GM21723 (cell line): ENCODE measurements around the gene ITIH4.

ENCODE experiments used
- ATAC-seq: cut with Tn5 transposase; IDR thresholded peaks from one replicate; pipeline ENCODE4 v1.9.1; 2021; ENCODE audit warnings: mild to moderate bottlenecking, moderate library complexity; ENCODE audit not compliant: unreplicated experiment

ITIH4 gene

GRCh38 chr3:52834871-52835501 is 4.5 kb upstream of the ITIH4 start, which contains the start of gene MUSTN1:
TSS of gene MUSTN1 (minus strand) at chr3:52835019. CDS start at chr3:52834948, 71 bp downstream.
- ATAC-seq = no peak

- no peak for ATAC-seq
Observed at GRCh38 chr3:52833202-52833601, 2.7 kb upstream of the ITIH4 start.

GRCh38 chr3:52831500-52832301 is 1.2 kb upstream of the ITIH4 start:
- ATAC-seq = no peak

- no peak for ATAC-seq
Observed at GRCh38 chr3:52829906-52830463, 487 bp downstream of the ITIH4 start.

GRCh38 chr3:52829482-52829881 is 990 bp downstream of the ITIH4 start:
- ATAC-seq = no peak

GRCh38 chr3:52827866-52828376 is 2.6 kb downstream of the ITIH4 start:
- ATAC-seq = no peak

- no peak for ATAC-seq
Observed at GRCh38 chr3:52827441-52827840, 3.0 kb downstream of the ITIH4 start.

GRCh38 chr3:52824037-52824436 is 6.4 kb downstream of the ITIH4 start:
- no peak for ATAC-seq

- no peak for ATAC-seq
Observed at GRCh38 chr3:52822363-52822762, 8.1 kb downstream of the ITIH4 start.

- no peak for ATAC-seq
Observed at GRCh38 chr3:52820736-52821135, 9.7 kb downstream of the ITIH4 start.

- ATAC-seq = no peak
Observed at GRCh38 chr3:52819936-52820335, 10.5 kb downstream of the ITIH4 start.

- no peak for ATAC-seq
Observed at GRCh38 chr3:52817860-52818259, 12.6 kb downstream of the ITIH4 start.

- no peak for ATAC-seq
Observed at GRCh38 chr3:52817221-52817620, 13.3 kb downstream of the ITIH4 start.

- ATAC-seq = no peak
Observed at GRCh38 chr3:52816654-52817053, 13.8 kb downstream of the ITIH4 start.

GRCh38 chr3:52816199-52816598 is 14.3 kb downstream of the ITIH4 start:
- ATAC-seq = no peak

- ATAC-seq = no peak
Observed at GRCh38 chr3:52813810-52814209, 16.7 kb downstream of the ITIH4 start.

GRCh38 chr3:52811452-52812011 is 18.9 kb downstream of the ITIH4 start:
- no peak for ATAC-seq

GRCh38 chr3:52810923-52811322 is 19.5 kb downstream of the ITIH4 start:
- ATAC-seq = no peak

GRCh38 chr3:52809662-52810377 is 20.7 kb downstream of the ITIH4 start:
- ATAC-seq = no peak

GRCh38 chr3:52809149-52809548 is 21.3 kb downstream of the ITIH4 start:
- ATAC-seq = no peak
